HepG2 (cell line): ENCODE measurements around the gene ARHGEF10L. TPM values are rescaled to one million over a fixed set of nuclear protein-coding genes. Genes with fewer than 3 reads are reported as not detected.

ENCODE experiments used
- ATAC-seq: fragments of 200-7000 bp; cut with Tn5 transposase; 3 replicates; pipeline ENCODE4 v1.9.1; 2020; ENCODE audit warnings: mild to moderate bottlenecking, moderate library complexity
- BruUV-seq: library from RNA; stranded (reverse); fragments of 400-500 nt; replicated peaks from 2 replicates; lab custom pipeline; 2021; lab: Mats Ljungman, UMichigan
- CTCF ChIA-PET: fragments of 300-600 bp; formaldehyde crosslinking; extraction: SDS; loops from one replicate; lab custom pipeline; 2021; ENCODE audit warnings: low total read pairs, inconsistent platforms, low intra/inter-chr PET ratio; lab: Yijun Ruan, JAX
- POLR2A ChIA-PET: fragments of 350-600 bp; sonication (Branson Sonifier 250); formaldehyde crosslinking; loops from one replicate; lab custom pipeline; 2020; ENCODE audit warnings: antibody characterized with exemption, inconsistent platforms; lab: Yijun Ruan, JAX
- DNase-seq: peaks from one replicate; pipeline ENCODE4 v3.0.0-alpha.2; 2015; ENCODE audit warnings: low spot score
- FAIRE-seq: peaks from 3 replicates; lab custom pipeline; 2011; peaks lifted over from hg19 to GRCh38; lab: Jason Lieb, UNC
- H2AFZ ChIP-seq: one replicate; pipeline ENCODE4 v1.6.1; 2011; ENCODE audit warnings: low read length, inconsistent platforms
- H3K27ac ChIP-seq: fragments of 300-600 bp; 3 replicates; pipeline ENCODE4 v1.8.0; 2011; ENCODE audit warnings: mixed run types, mild to moderate bottlenecking, mixed read lengths, low read length, inconsistent platforms; ENCODE audit not compliant: insufficient read depth; ENCODE audit errors: extremely low read length
- H3K27me3 ChIP-seq, 2 experiments: fragments of 200-600 bp in 1 of 2; 2 replicates in 1 of 2; 3 replicates in 1 of 2; pipeline versions ENCODE4 v1.6.0 to v1.8.0; 2011; ENCODE audit warnings: low read length in 2 of 2, mild to moderate bottlenecking in 2 of 2, moderate library complexity in 2 of 2, inconsistent platforms in 1 of 2; ENCODE audit not compliant: insufficient read depth in 2 of 2, control insufficient read depth in 1 of 2
- H3K36me3 ChIP-seq, 2 experiments: fragments of 200-600 bp in 1 of 2; replicated peaks in 1 of 2; 2 replicates in 1 of 2; 3 replicates in 1 of 2; pipeline versions ENCODE4 v1.5.1 to v1.8.0; 2011; ENCODE audit warnings: low read length in 2 of 2, inconsistent platforms in 1 of 2; ENCODE audit not compliant: insufficient read depth in 2 of 2, control insufficient read depth in 1 of 2
- H3K4me1 ChIP-seq: 2 replicates; pipeline ENCODE4 v1.5.1; 2012; ENCODE audit warnings: low read length, inconsistent platforms; ENCODE audit not compliant: insufficient read depth
- H3K4me2 ChIP-seq: 2 replicates; pipeline ENCODE4 v1.6.0; 2011; ENCODE audit warnings: low read depth, low read length, inconsistent platforms
- H3K4me3 ChIP-seq, 3 experiments: fragments of 200-600 bp in 1 of 3; sonication (generic), shearing (Covaris generic) in 1 of 3; replicated peaks in 1 of 3; 2 replicates each; pipeline ENCODE4 v1.5.1; 2011 to 2016; ENCODE audit warnings: low read length in 3 of 3, inconsistent platforms in 2 of 3, low read depth in 2 of 3, mild to moderate bottlenecking in 2 of 3, control low read depth in 1 of 3, mixed read lengths in 1 of 3; ENCODE audit not compliant: insufficient read depth in 1 of 3
- H3K79me2 ChIP-seq: one replicate; pipeline ENCODE4 v1.6.1; 2011; ENCODE audit warnings: low read length, inconsistent platforms; ENCODE audit not compliant: insufficient read depth
- H3K9ac ChIP-seq: 2 replicates; pipeline ENCODE4 v1.6.0; 2011; ENCODE audit warnings: mild to moderate bottlenecking, low read depth, low read length, inconsistent platforms; ENCODE audit not compliant: insufficient read depth
- H3K9me3 ChIP-seq: 2 replicates; pipeline ENCODE4 v1.5.1; 2012; ENCODE audit warnings: mild to moderate bottlenecking, low read length
- H4K20me1 ChIP-seq: 2 replicates; pipeline ENCODE4 v1.6.0; 2011; ENCODE audit warnings: inconsistent platforms, mild to moderate bottlenecking, low read length, moderate library complexity; ENCODE audit not compliant: insufficient read depth
- ATM ChIP-seq: fragments of 450-650 bp; IDR thresholded peaks from 2 replicates; pipeline ENCODE4 v1.7.1; 2017; ENCODE audit warnings: mild to moderate bottlenecking, borderline replicate concordance
- EHMT2 ChIP-seq: fragments of 200-600 bp; sonication (generic); IDR thresholded peaks from 2 replicates; pipeline ENCODE4 v1.7.0; 2017; ENCODE audit warnings: antibody characterized with exemption, low read depth, low read length, borderline replicate concordance
- FOXP1 ChIP-seq, 2 experiments: fragments of 450-650 bp in 1 of 2; IDR thresholded peaks; 2 replicates each; pipeline ENCODE4 v1.6.1; 2017 to 2018; ENCODE audit warnings: antibody characterized with exemption in 1 of 2
- GFI1 ChIP-seq: sonication (generic); formaldehyde crosslinking; IDR thresholded peaks from 2 replicates; pipeline ENCODE4 v1.5.0; 2020; ENCODE audit warnings: missing genetic modification reagents, mild to moderate bottlenecking, borderline replicate concordance
- HNRNPL ChIP-seq: fragments of 200-400 bp; formaldehyde crosslinking; IDR thresholded peaks from 2 replicates; pipeline ENCODE4 v1.6.1; 2017; ENCODE audit warnings: mild to moderate bottlenecking, low read depth, low read length
- MTA3 ChIP-seq: sonication (generic); formaldehyde crosslinking; IDR thresholded peaks from 2 replicates; pipeline ENCODE4 v1.4.0; 2020; ENCODE audit warnings: missing genetic modification reagents
- REL ChIP-seq: sonication (generic); formaldehyde crosslinking; conservative IDR thresholded peaks from 2 replicates; pipeline ENCODE4 v1.8.0; 2022; ENCODE audit warnings: mild to moderate bottlenecking, missing genetic modification reagents, moderate library complexity
- SRY ChIP-seq: sonication (generic); formaldehyde crosslinking; IDR thresholded peaks from 2 replicates; pipeline ENCODE4 v1.8.0; 2022; ENCODE audit warnings: mild to moderate bottlenecking, missing genetic modification reagents
- TAF15 ChIP-seq: fragments of 200-400 bp; formaldehyde crosslinking; IDR thresholded peaks from one replicate; pipeline ENCODE4 v1.6.1; 2018; ENCODE audit warnings: mild to moderate bottlenecking, low read depth, low read length; ENCODE audit not compliant: poor library complexity, severe bottlenecking
- TMF1 ChIP-seq: sonication (generic); formaldehyde crosslinking; IDR thresholded peaks from 2 replicates; pipeline ENCODE4 v1.8.1; 2022; ENCODE audit warnings: low read depth, missing genetic modification reagents
- ZNF260 ChIP-seq: sonication (generic); formaldehyde crosslinking; IDR thresholded peaks from 2 replicates; pipeline ENCODE4 v1.4.0; 2020; ENCODE audit warnings: missing genetic modification reagents, low read depth, mild to moderate bottlenecking, borderline replicate concordance
- ZNF558 ChIP-seq: sonication (generic); formaldehyde crosslinking; IDR thresholded peaks from 2 replicates; pipeline ENCODE4 v1.9.0; 2022; ENCODE audit warnings: mild to moderate bottlenecking, missing genetic modification reagents, borderline replicate concordance
- ZNF614 ChIP-seq: IDR thresholded peaks from 2 replicates; pipeline ENCODE4 v1.6.1; 2018; ENCODE audit warnings: missing biosample characterization, missing genetic modification reagents, inconsistent platforms, borderline replicate concordance
- ZNF747 ChIP-seq: sonication (generic); formaldehyde crosslinking; IDR thresholded peaks from 2 replicates; pipeline ENCODE4 v1.8.1; 2023; ENCODE audit warnings: missing genetic modification reagents, mild to moderate bottlenecking, borderline replicate concordance
- ZNF816 ChIP-seq: sonication (generic); formaldehyde crosslinking; IDR thresholded peaks from 2 replicates; pipeline ENCODE4 v1.8.0; 2022; ENCODE audit warnings: missing genetic modification reagents, mild to moderate bottlenecking, borderline replicate concordance
- WGBS: methylation state at CpG from one replicate; pipeline ENCODE4 v1.1.6; 2017; ENCODE audit warnings: low lambda C conversion rate; 5-methylcytosine and 5-hydroxymethylcytosine counted together
- in situ Hi-C: cut with HindIII; loops from 2 replicates; pipeline ENCODE4 v1.10.0; 2017; ENCODE audit warnings: low pct_unique_long_range_greater_than_20kb; ENCODE audit not compliant: extremely low pct_ligation_motif_present
- intact Hi-C: fragments of 100-400 bp; cut with micrococcal nuclease; formaldehyde crosslinking; loops from one replicate; pipeline ENCODE4 v1.10.0; 2022; ENCODE audit not compliant: unreplicated experiment
- polyA plus RNA-seq, 8 experiments: library from polyadenylated mRNA; depleted of rRNA in 3 of 8; stranded (reverse) in 7 of 8; unstranded in 1 of 8; fragments of >200 nt; fragmentation: Illumina TruSeq in 4 of 8; extraction: Trizol in 4 of 8; gene quantifications; 2 replicates each; pipeline versions ENCODE4 v1.2.1 to v1.2.3, GENCODE V29; 2011 to 2016; ENCODE audit warnings: low read depth in 4 of 8, missing spikeins in 1 of 8, mixed read lengths in 1 of 8; ENCODE audit not compliant: insufficient read depth in 1 of 8
- total RNA-seq, 5 experiments: library from RNA; depleted of rRNA; stranded (reverse); fragments of >200 nt; fragmentation: Illumina TruSeq; extraction: Trizol; gene quantifications; 2 replicates each; pipeline ENCODE4 v1.2.3, GENCODE V29; 2016; ENCODE audit warnings: low read depth in 1 of 5
- TF ChIP-seq, protein P1 (sequence below): sonication (generic); formaldehyde crosslinking; IDR thresholded peaks from 2 replicates; pipeline ENCODE4 v1.4.0; 2020; ENCODE audit warnings: low read depth, mild to moderate bottlenecking, missing genetic modification reagents
- TF ChIP-seq, protein P2 (sequence below): IDR thresholded peaks from 2 replicates; pipeline ENCODE4 v1.6.1; 2016
- TF ChIP-seq, protein P3 (sequence below): IDR thresholded peaks from 2 replicates; pipeline ENCODE4 v1.6.1; 2016; ENCODE audit warnings: missing compliant biosample characterization, missing genetic modification reagents, borderline replicate concordance
- TF ChIP-seq, protein P4 (sequence below): sonication (generic); formaldehyde crosslinking; IDR thresholded peaks from 2 replicates; pipeline ENCODE4 v1.5.0; 2020; ENCODE audit warnings: mild to moderate bottlenecking, missing genetic modification reagents

ARHGEF10L gene
- total and polyA plus RNA-seq, 2 of the 13 experiments (the other 11 are each of a cell fraction or from before 2014, with no cell fraction given): 46.5 to 78.3 TPM

DNA sequence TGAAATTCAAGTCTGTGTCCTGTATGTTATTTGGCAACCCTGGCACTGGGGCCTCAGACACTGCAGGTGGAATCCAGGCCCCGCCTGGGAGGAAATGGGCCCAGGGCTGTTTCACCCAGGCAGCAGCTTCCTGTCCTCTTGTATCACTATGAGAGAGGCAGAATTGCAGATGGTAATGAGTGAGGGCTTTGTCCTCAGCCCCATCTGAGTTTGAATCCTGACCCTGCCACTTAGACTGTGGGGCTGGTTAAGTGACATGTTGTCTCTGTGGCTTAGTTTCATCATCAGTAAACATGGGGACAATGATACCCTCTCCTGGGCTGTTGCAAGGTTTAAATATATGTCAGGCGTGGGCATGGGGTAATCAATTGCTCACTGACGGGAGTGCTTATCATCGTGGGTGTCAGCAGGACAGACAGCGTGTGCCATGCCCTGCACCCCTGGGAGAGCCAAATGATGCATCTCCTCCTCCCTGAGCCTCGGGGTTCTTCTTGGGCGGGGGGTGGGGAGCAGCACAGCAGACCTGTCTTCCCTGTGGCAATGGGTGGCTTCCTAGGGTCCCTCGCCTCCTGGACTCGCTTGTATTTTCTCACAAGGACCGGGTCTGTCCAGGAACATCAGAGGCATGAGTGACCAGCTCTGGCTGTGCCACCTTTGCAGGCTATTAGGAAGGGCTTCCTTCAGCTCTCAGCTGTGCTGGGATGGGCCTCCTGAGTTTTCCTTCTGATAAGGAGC lies 42.1 kb downstream of the ARHGEF10L start:
- peak overlapping the region; percentile 96 for H3K4me2 ChIP-seq
- CTCF ChIA-PET: no interaction called here
- 0 out of 2 replicates have a peak, but pooled peaks have one; percentile 34 for TF ChIP-seq GFI1 (CRISPR knock-in tag)
- TF ChIP-seq REL (CRISPR knock-in tag): no peak
- TF ChIP-seq, protein P1, sequence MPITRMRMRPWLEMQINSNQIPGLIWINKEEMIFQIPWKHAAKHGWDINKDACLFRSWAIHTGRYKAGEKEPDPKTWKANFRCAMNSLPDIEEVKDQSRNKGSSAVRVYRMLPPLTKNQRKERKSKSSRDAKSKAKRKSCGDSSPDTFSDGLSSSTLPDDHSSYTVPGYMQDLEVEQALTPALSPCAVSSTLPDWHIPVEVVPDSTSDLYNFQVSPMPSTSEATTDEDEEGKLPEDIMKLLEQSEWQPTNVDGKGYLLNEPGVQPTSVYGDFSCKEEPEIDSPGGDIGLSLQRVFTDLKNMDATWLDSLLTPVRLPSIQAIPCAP (CRISPR knock-in tag): no peak
- TF ChIP-seq, protein P2, sequence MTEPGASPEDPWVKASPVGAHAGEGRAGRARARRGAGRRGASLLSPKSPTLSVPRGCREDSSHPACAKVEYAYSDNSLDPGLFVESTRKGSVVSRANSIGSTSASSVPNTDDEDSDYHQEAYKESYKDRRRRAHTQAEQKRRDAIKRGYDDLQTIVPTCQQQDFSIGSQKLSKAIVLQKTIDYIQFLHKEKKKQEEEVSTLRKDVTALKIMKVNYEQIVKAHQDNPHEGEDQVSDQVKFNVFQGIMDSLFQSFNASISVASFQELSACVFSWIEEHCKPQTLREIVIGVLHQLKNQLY: peak; percentile 68
- TF ChIP-seq TAF15: no peak
- TF ChIP-seq, protein P3, sequence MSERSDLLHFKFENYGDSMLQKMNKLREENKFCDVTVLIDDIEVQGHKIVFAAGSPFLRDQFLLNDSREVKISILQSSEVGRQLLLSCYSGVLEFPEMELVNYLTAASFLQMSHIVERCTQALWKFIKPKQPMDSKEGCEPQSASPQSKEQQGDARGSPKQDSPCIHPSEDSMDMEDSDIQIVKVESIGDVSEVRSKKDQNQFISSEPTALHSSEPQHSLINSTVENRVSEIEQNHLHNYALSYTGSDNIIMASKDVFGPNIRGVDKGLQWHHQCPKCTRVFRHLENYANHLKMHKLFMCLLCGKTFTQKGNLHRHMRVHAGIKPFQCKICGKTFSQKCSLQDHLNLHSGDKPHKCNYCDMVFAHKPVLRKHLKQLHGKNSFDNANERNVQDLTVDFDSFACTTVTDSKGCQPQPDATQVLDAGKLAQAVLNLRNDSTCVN (CRISPR knock-in tag): no peak
- no peak for TF ChIP-seq MTA3 (CRISPR knock-in tag)
- TF ChIP-seq ZNF260 (CRISPR knock-in tag): no peak
- TF ChIP-seq ZNF816 (CRISPR knock-in tag): no peak
- TF ChIP-seq HNRNPL: no peak
- TF ChIP-seq SRY (CRISPR knock-in tag): no peak
- no peak for TF ChIP-seq TMF1 (CRISPR knock-in tag)
- no peak for TF ChIP-seq ZNF558
- TF ChIP-seq, protein P4, sequence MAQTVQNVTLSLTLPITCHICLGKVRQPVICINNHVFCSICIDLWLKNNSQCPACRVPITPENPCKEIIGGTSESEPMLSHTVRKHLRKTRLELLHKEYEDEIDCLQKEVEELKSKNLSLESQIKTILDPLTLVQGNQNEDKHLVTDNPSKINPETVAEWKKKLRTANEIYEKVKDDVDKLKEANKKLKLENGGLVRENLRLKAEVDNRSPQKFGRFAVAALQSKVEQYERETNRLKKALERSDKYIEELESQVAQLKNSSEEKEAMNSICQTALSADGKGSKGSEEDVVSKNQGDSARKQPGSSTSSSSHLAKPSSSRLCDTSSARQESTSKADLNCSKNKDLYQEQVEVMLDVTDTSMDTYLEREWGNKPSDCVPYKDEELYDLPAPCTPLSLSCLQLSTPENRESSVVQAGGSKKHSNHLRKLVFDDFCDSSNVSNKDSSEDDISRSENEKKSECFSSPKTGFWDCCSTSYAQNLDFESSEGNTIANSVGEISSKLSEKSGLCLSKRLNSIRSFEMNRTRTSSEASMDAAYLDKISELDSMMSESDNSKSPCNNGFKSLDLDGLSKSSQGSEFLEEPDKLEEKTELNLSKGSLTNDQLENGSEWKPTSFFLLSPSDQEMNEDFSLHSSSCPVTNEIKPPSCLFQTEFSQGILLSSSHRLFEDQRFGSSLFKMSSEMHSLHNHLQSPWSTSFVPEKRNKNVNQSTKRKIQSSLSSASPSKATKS (CRISPR knock-in tag): no peak
- TF ChIP-seq ZNF747: no peak
- TF ChIP-seq EHMT2: no peak
- TF ChIP-seq ZNF614 (CRISPR knock-in tag): peak; percentile 66; the same call in 1 of the 2 replicates
- peak; percentile 89 for TF ChIP-seq FOXP1 (IDR thresholded peaks at IDR 0.05)
- peak; percentile 95 for TF ChIP-seq FOXP1 (CRISPR knock-in tag; IDR thresholded peaks at IDR 0.05)
- no peak for TF ChIP-seq ATM

More for the DNA sequence above, 42.1 kb downstream of the ARHGEF10L start:
- 0% methylated on average over 2 of the region's 10 CpGs for WGBS
- DNase-seq (peak; percentile 95), ATAC-seq (peak; percentile 75), FAIRE-seq (peak; percentile 95)
- BruUV-seq: TSS peak; percentile 71
- H3K36me3 ChIP-seq: no peaks in the 10 kb centered on the region; a peak in 1 of 5 replicates
- H3K4me1 ChIP-seq: peaks cover 87% of the 10 kb centered on the region
- no peak overlapping the region for H2AFZ ChIP-seq
- no peaks in the 10 kb centered on the region for H3K9me3 ChIP-seq
- H3K27me3 ChIP-seq: no peaks in the 10 kb centered on the region
- H3K4me3 ChIP-seq: peak overlapping the region; percentile 44 to 84 (median 82)
- peak overlapping the region; percentile 85 for H3K9ac ChIP-seq
- intact Hi-C loops: loop anchor here (2.0 kb wide), 2 partner anchors 43 to 79 kb away; partner anchors contain the start of gene ARHGEF10L
- H4K20me1 ChIP-seq: peaks cover 36% of the 10 kb centered on the region; the same call in 1 of the 2 replicates
- POLR2A ChIA-PET: interaction anchor here (1.2 to 5.6 kb wide), 9 partner anchors 8 to 41 kb away, joined by 3 to 45 read pairs (median 6); no protein-coding TSS in a partner anchor
- peak overlapping the region; percentile 93 for H3K27ac ChIP-seq
- in situ Hi-C loops: no loop called here
- peaks cover 45% of the 10 kb centered on the region for H3K79me2 ChIP-seq
